Measurements from ENCODE around the gene ATP2A2. TPM values are rescaled to one million over a fixed set of nuclear protein-coding genes. Genes with fewer than 3 reads are reported as not detected.

ATP2A2 gene
- total and polyA plus RNA-seq, 2 of the 4 experiments (the other 2 are of a cell fraction), result 166 to 225 TPM

GRCh38 chr12:110353211-110353965, 72.3 kb downstream of the ATP2A2 start:
- Histone ChIP-seq H3K4me1 (ENCODE audit: control insufficient read depth, insufficient read depth, low read length) (no peaks in the 10 kb centered on the region), H2BK5ac (ENCODE audit: low read depth, low read length, poor library complexity, severe bottlenecking) (no peak overlapping the region), H3K4ac (ENCODE audit: low read depth, low read length) (no peak overlapping the region), H4K20me1 (ENCODE audit: insufficient read depth, low read length) (peaks cover 22% of the 10 kb centered on the region), H2BK120ac (ENCODE audit: low read depth, low read length) (no peak overlapping the region), H3K56ac (ENCODE audit: extremely low read depth, insufficient read depth, low read length) (no peak overlapping the region), H3K23ac (ENCODE audit: low read depth, low read length) (no peak overlapping the region), H3K36me3 (ENCODE audit: control insufficient read depth, insufficient read depth, low read length) (peaks cover 26% of the 10 kb centered on the region), H4K91ac (ENCODE audit: insufficient read depth, low read depth, low read length) (no peak overlapping the region), H3K18ac (ENCODE audit: low read depth, low read length) (no peak overlapping the region), H3K4me3 (ENCODE audit: insufficient read depth, low read depth, low read length) (no peak overlapping the region), H3K9me3 (ENCODE audit: control insufficient read depth, insufficient read depth, low read length) (no peaks in the 10 kb centered on the region), H4K8ac (ENCODE audit: low read depth in 2 of 2, low read length in 2 of 2) (no peak overlapping the region), H2AFZ (replicated peaks; ENCODE audit: low read length, poor library complexity) (no peak overlapping the region), H2BK20ac (ENCODE audit: low read depth, low read length) (no peak overlapping the region), H4K5ac (ENCODE audit: low read depth, low read length) (no peak overlapping the region), H2AK9ac (replicated peaks; ENCODE audit: low read depth, low read length, poor library complexity) (no peak overlapping the region), H3K9me1 (ENCODE audit: insufficient read depth, low read length) (peaks cover 15% of the 10 kb centered on the region), H3K27me3 (ENCODE audit: control insufficient read depth, insufficient read depth, low read length) (no peaks in the 10 kb centered on the region), H3K14ac (replicated peaks; ENCODE audit: low read depth, low read length) (no peak overlapping the region), H3K79me1 (ENCODE audit: low read depth in 1 of 2, low read length in 2 of 2) (peaks cover 3 to 17% of the 10 kb centered on the region in 2 experiments; a peak in 3 of 4 replicates), H3K9ac (ENCODE audit: low read depth, low read length) (no peak overlapping the region), H3K4me2 (ENCODE audit: low read depth, low read length) (no peak overlapping the region), H2AK5ac (ENCODE audit: low read depth, low read length) (no peak overlapping the region), H2BK15ac (ENCODE audit: low read depth, low read length) (no peak overlapping the region), H3K27ac (ENCODE audit: insufficient read depth, low read length) (no peak overlapping the region)
- dilution Hi-C loops (cut with HindIII; ENCODE audit: low sequenced_read_pairs, unreplicated experiment) (no loop called here), intact Hi-C loops (cut with micrococcal nuclease) (no loop called here), in situ Hi-C loops (cut with MboI; ENCODE audit: low sequenced_read_pairs) (no loop called here)
- DNase-seq (no peak), ATAC-seq (ENCODE audit: low read depth) (no peak)
- BruUV-seq (replicated peaks), result no TSS peak
- CTCF ChIA-PET, result interaction anchor here (1.0 kb wide), 1 partner anchor 12 kb away, joined by 3 read pairs; no protein-coding TSS in a partner anchor
- no peak for TF ChIP-seq RAD21 (IDR thresholded peaks at IDR 0.05; ENCODE audit: low read length)
- TF ChIP-seq FOS (IDR thresholded peaks at IDR 0.05; ENCODE audit: low read depth, low read length), result no peak
- no peak for TF ChIP-seq CEBPB (IDR thresholded peaks at IDR 0.05; ENCODE audit: low read depth, low read length)
- TF ChIP-seq MAFK (IDR thresholded peaks at IDR 0.05; ENCODE audit: low read depth, low read length), result no peak
- no peak for TF ChIP-seq BHLHE40 (IDR thresholded peaks at IDR 0.05; ENCODE audit: low read depth, low read length)
- TF ChIP-seq NFE2L2 (IDR thresholded peaks at IDR 0.05; ENCODE audit: low read depth, low read length), result no peak
- no peak for TF ChIP-seq CHD1 (IDR thresholded peaks at IDR 0.05; ENCODE audit: low read depth, low read length)
- TF ChIP-seq POLR2A (IDR thresholded peaks at IDR 0.05; ENCODE audit: low read depth, low read length), result no peak
- TF ChIP-seq MXI1 (IDR thresholded peaks at IDR 0.05; ENCODE audit: borderline replicate concordance, low read depth, low read length), result no peak
- TF ChIP-seq, protein P1, sequence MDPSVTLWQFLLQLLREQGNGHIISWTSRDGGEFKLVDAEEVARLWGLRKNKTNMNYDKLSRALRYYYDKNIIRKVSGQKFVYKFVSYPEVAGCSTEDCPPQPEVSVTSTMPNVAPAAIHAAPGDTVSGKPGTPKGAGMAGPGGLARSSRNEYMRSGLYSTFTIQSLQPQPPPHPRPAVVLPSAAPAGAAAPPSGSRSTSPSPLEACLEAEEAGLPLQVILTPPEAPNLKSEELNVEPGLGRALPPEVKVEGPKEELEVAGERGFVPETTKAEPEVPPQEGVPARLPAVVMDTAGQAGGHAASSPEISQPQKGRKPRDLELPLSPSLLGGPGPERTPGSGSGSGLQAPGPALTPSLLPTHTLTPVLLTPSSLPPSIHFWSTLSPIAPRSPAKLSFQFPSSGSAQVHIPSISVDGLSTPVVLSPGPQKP (IDR thresholded peaks at IDR 0.05; ENCODE audit: borderline replicate concordance, low read depth, low read length), result no peak
- TF ChIP-seq MAZ (IDR thresholded peaks at IDR 0.05; ENCODE audit: borderline replicate concordance, low read depth, low read length), result no peak
- no peak for TF ChIP-seq RCOR1 (IDR thresholded peaks at IDR 0.05; ENCODE audit: insufficient replicate concordance, low read length)
- no peak for TF ChIP-seq SMC3 (IDR thresholded peaks at IDR 0.05; ENCODE audit: low read depth, low read length)
- TF ChIP-seq, protein P2, sequence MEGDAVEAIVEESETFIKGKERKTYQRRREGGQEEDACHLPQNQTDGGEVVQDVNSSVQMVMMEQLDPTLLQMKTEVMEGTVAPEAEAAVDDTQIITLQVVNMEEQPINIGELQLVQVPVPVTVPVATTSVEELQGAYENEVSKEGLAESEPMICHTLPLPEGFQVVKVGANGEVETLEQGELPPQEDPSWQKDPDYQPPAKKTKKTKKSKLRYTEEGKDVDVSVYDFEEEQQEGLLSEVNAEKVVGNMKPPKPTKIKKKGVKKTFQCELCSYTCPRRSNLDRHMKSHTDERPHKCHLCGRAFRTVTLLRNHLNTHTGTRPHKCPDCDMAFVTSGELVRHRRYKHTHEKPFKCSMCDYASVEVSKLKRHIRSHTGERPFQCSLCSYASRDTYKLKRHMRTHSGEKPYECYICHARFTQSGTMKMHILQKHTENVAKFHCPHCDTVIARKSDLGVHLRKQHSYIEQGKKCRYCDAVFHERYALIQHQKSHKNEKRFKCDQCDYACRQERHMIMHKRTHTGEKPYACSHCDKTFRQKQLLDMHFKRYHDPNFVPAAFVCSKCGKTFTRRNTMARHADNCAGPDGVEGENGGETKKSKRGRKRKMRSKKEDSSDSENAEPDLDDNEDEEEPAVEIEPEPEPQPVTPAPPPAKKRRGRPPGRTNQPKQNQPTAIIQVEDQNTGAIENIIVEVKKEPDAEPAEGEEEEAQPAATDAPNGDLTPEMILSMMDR (conservative IDR thresholded peaks at IDR 0.05; ENCODE audit: low read depth, low read length), result no peak
- POLR2A ChIA-PET (ENCODE audit: unreplicated experiment), result no interaction called here
- 83% methylated on average over 2 of the region's 13 CpGs; no CpG with 5 or more reads in 1 of the 2 experiments for WGBS, 2 experiments (ENCODE audit: extremely low coverage in 2 of 2, insufficient read length in 1 of 2)
